Endodermal cell (in vitro differentiated cells): ENCODE results near the gene PDGFRB. TPM values are rescaled to one million over a fixed set of nuclear protein-coding genes. Genes with fewer than 3 reads are reported as not detected.

ENCODE experiments used
- DNase-seq: peaks from one replicate; pipeline ENCODE4 v3.0.0-alpha.2; 2017
- H3K27ac ChIP-seq: 2 replicates; pipeline ENCODE4 v1.5.1; 2013; ENCODE audit warnings: mild to moderate bottlenecking, low read depth, low read length, moderate library complexity
- H3K27me3 ChIP-seq: 2 replicates; pipeline ENCODE4 v1.6.1; 2013; ENCODE audit warnings: mild to moderate bottlenecking, low read length, moderate library complexity; ENCODE audit not compliant: insufficient read depth, control insufficient read depth, poor library complexity, severe bottlenecking
- H3K36me3 ChIP-seq: 2 replicates; pipeline ENCODE4 v1.7.0; 2013; ENCODE audit warnings: mild to moderate bottlenecking, low read length, moderate library complexity; ENCODE audit not compliant: control insufficient read depth, insufficient read depth
- H3K4me1 ChIP-seq: one replicate; pipeline ENCODE4 v1.7.0; 2013; ENCODE audit warnings: low read length; ENCODE audit not compliant: control insufficient read depth, insufficient read depth
- H3K4me3 ChIP-seq: 2 replicates; pipeline ENCODE4 v1.5.1; 2013; ENCODE audit warnings: mild to moderate bottlenecking, low read length, moderate library complexity
- H3K9ac ChIP-seq: 2 replicates; pipeline ENCODE4 v1.6.1; 2013; ENCODE audit warnings: mild to moderate bottlenecking, low read length, moderate library complexity; ENCODE audit not compliant: poor library complexity, severe bottlenecking; ENCODE audit errors: extremely low read depth
- H3K9me3 ChIP-seq: 2 replicates; pipeline ENCODE4 v1.6.1; 2013; ENCODE audit warnings: mild to moderate bottlenecking, low read length, moderate library complexity; ENCODE audit not compliant: control insufficient read depth
- H3K27ac Mint-ChIP-seq: 2 replicates; pipeline ENCODE4 v1.8.0; 2020; ENCODE audit warnings: mixed read lengths
- H3K27me3 Mint-ChIP-seq: 2 replicates; pipeline ENCODE4 v1.8.0; 2021; ENCODE audit warnings: mild to moderate bottlenecking, mixed read lengths; ENCODE audit not compliant: insufficient read depth
- H3K36me3 Mint-ChIP-seq: 2 replicates; pipeline ENCODE4 v1.8.0; 2020; ENCODE audit warnings: low read depth, mixed read lengths
- H3K4me1 Mint-ChIP-seq: 2 replicates; pipeline ENCODE4 v1.8.0; 2020; ENCODE audit warnings: mixed read lengths
- H3K4me3 Mint-ChIP-seq: 2 replicates; pipeline ENCODE4 v1.8.0; 2020; ENCODE audit warnings: mild to moderate bottlenecking, moderate library complexity, mixed read lengths
- H3K9me3 Mint-ChIP-seq: 2 replicates; pipeline ENCODE4 v1.8.0; 2020; ENCODE audit warnings: mild to moderate bottlenecking, mixed read lengths
- WGBS, 2 experiments: methylation state at CpG; one replicate each; pipeline versions ENCODE4 v1.1.5 to v1.1.7; 2013; ENCODE audit warnings: missing lambda C conversion rate in 2 of 2, mixed read lengths in 1 of 2; ENCODE audit not compliant: insufficient coverage in 1 of 2, insufficient read length in 1 of 2; 5-methylcytosine and 5-hydroxymethylcytosine counted together
- total RNA-seq, 2 donors: library from RNA; stranded (reverse); fragmentation: NEBNext Ultra II Directional in 1 of 2; extraction: Animal tissue kit (Norgen Biotek cat#: 25700) in 1 of 2; gene quantifications; 2 replicates in 1 of 2; 3 replicates in 1 of 2; pipeline ENCODE4 v1.2.1, GENCODE V29; 2021
- TF ChIP-seq, protein P1 (sequence below): fragments of 200-600 bp; sonication (generic); conservative IDR thresholded peaks from 2 replicates; pipeline ENCODE4 v1.5.0; 2021; ENCODE audit warnings: antibody characterized with exemption, mild to moderate bottlenecking

Gene PDGFRB
- total RNA-seq, 2 donors from 2014 or later, result 4.1 to 6.5 TPM

DNA sequence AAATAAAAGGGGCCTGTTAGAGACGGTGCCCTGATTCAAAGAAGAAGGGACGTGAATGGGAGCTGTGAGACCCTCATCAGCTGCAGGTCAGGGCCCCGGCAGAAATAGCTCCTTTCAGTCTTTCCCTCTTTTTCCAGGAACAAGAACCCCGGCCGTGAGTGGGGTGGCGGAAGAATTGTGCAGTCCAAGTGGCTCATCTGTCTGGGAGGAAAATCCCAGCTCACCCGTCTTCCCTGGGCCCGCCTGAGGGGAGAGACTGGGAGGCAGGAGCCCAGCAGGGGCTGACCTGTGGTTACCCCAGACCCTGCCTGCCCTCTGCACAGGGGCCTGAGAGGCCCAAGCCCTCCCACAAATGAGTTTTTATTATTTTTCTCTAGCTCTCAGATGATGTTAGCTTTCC lies 44.5 kb downstream of the PDGFRB start:
- Mint-ChIP-seq H3K4me3 (no peak overlapping the region), H3K4me1 (peaks cover 17% of the 10 kb centered on the region), H3K36me3 (no peaks in the 10 kb centered on the region), H3K9me3 (no peaks in the 10 kb centered on the region), H3K27ac (no peak overlapping the region), H3K27me3 (no peaks in the 10 kb centered on the region)
- peak; percentile 49 for DNase-seq
- TF ChIP-seq, protein P1, sequence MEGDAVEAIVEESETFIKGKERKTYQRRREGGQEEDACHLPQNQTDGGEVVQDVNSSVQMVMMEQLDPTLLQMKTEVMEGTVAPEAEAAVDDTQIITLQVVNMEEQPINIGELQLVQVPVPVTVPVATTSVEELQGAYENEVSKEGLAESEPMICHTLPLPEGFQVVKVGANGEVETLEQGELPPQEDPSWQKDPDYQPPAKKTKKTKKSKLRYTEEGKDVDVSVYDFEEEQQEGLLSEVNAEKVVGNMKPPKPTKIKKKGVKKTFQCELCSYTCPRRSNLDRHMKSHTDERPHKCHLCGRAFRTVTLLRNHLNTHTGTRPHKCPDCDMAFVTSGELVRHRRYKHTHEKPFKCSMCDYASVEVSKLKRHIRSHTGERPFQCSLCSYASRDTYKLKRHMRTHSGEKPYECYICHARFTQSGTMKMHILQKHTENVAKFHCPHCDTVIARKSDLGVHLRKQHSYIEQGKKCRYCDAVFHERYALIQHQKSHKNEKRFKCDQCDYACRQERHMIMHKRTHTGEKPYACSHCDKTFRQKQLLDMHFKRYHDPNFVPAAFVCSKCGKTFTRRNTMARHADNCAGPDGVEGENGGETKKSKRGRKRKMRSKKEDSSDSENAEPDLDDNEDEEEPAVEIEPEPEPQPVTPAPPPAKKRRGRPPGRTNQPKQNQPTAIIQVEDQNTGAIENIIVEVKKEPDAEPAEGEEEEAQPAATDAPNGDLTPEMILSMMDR, result no peak
- Histone ChIP-seq H3K27me3 (no peaks in the 10 kb centered on the region), H3K4me1 (peaks cover 6% of the 10 kb centered on the region), H3K9me3 (no peaks in the 10 kb centered on the region), H3K9ac (no peak overlapping the region), H3K4me3 (no peak overlapping the region), H3K36me3 (no peaks in the 10 kb centered on the region), H3K27ac (no peak overlapping the region)
- 87 to 91% methylated on average over 7 to 8 of the region's 8 CpGs for WGBS, 2 experiments

DNA sequence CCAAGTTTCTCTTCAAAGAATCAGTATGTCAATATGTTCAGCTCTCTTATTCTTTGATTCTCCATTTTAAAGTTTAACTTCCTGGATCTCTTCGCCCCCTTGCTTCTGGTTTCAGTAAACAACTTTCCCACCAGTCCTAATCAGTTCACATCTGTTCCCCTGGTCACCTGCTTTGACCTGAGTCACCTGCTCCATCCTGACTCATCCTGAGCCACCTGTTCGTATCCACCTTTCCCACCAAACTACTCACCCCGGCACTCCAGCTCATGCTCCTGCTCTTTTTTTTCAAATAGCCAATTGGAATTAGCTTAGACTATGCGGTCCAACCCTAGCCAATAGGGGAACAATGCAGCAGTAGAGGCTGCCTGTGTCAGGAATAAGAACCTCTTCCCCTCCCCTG lies 45.7 kb downstream of the PDGFRB start:
- Mint-ChIP-seq H3K4me1 (peaks cover 17% of the 10 kb centered on the region), H3K36me3 (no peaks in the 10 kb centered on the region), H3K27ac (no peak overlapping the region), H3K4me3 (no peak overlapping the region), H3K27me3 (no peaks in the 10 kb centered on the region), H3K9me3 (no peaks in the 10 kb centered on the region)
- DNase-seq, result peak; percentile 72
- Histone ChIP-seq H3K36me3 (no peaks in the 10 kb centered on the region), H3K4me3 (no peak overlapping the region), H3K9ac (no peak overlapping the region), H3K27me3 (no peaks in the 10 kb centered on the region), H3K9me3 (no peaks in the 10 kb centered on the region), H3K4me1 (peaks cover 6% of the 10 kb centered on the region), H3K27ac (no peak overlapping the region)
- TF ChIP-seq, protein P1, result no peak
- 79% methylated on average over 3 to 4 of the region's 4 CpGs for WGBS, 2 experiments

DNA sequence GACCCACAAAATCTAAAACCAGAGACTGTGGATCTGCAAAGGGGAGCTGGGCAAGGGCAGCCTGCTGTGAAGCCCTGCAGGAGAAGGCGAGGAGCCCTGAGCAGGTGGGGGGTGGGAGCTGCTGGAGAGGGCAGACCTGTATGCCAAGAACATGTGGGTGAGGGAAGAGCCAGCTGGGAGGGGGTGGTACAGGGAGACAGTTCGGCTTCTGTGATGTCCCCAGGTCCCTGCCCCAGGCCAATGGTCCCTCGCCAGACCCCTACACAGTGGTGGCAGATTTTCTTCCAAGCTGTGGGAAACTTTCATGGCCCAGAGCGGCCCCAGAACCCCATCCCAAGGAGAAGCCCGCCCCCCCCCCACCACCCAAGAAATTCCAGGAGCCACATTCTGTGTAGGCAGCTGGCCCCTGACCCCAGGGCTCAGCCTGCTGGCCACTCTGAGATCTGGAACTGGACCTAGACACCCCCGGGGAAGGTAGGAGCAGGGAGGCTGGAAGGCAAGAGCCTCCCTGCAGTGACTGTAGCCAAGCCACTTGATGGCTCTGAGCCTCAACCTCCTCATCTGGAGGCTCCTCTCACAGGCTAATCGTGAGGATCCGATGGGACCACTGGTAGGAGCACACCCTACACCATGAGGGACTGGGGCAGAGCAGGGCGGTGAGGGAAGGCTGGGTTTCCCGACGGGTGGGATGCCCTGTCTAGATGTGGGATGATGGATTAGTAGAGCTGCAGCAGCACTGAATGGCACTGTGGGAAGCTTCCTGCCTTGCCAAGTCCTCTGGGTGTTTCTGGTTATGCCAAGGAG lies 46.7 kb downstream of the PDGFRB start:
- no peak overlapping the region for H3K9ac ChIP-seq
- H3K27ac Mint-ChIP-seq, result no peak overlapping the region
- no peaks in the 10 kb centered on the region for H3K9me3 ChIP-seq

More for the DNA sequence above, 46.7 kb downstream of the PDGFRB start:
- H3K4me3 Mint-ChIP-seq, result no peak overlapping the region
- no peaks in the 10 kb centered on the region for H3K9me3 Mint-ChIP-seq
- H3K36me3 Mint-ChIP-seq, result no peaks in the 10 kb centered on the region
- Histone ChIP-seq H3K4me1 (peaks cover 6% of the 10 kb centered on the region), H3K4me3 (no peak overlapping the region), H3K27me3 (no peaks in the 10 kb centered on the region), H3K27ac (no peak overlapping the region), H3K36me3 (no peaks in the 10 kb centered on the region)
- peak; percentile 38 for DNase-seq
- H3K4me1 Mint-ChIP-seq, result peaks cover 17% of the 10 kb centered on the region
- TF ChIP-seq, protein P1, result no peak
- H3K27me3 Mint-ChIP-seq, result no peaks in the 10 kb centered on the region
- WGBS, 2 experiments, result 75 to 90% methylated on average over 4 to 10 of the region's 11 CpGs
